ENCODE results near the gene TBC1D22B. TPM values are rescaled to one million over a fixed set of nuclear protein-coding genes. Genes with fewer than 3 reads are reported as not detected.

Gene TBC1D22B
- total RNA-seq, 1 experiment from 2014 or later = 9.1 TPM

- H3K27ac ChIP-seq (ENCODE audit: low read length) = no peak overlapping the region
- ATAC-seq (no peak), DNase-seq (no peak)
- no peaks in the 10 kb centered on the region for H3K27me3 ChIP-seq (ENCODE audit: low read length)
- no peaks in the 10 kb centered on the region for H3K9me2 ChIP-seq (replicated peaks; ENCODE audit: low read length)
- no TSS peak for BruUV-seq (replicated peaks)
- no peak overlapping the region for H3K4me3 ChIP-seq (ENCODE audit: low read length)
- no peaks in the 10 kb centered on the region for H4K20me1 ChIP-seq (ENCODE audit: low read length)
- 0 out of 2 replicates have a peak, but pooled peaks cover 9% of the 10 kb centered on the region for H3K36me3 ChIP-seq (ENCODE audit: low read depth, low read length)
- H3K9ac ChIP-seq (ENCODE audit: low read length) = no peak overlapping the region
- intact Hi-C loops (cut with micrococcal nuclease) = no loop called here
- H3K4me2 ChIP-seq (ENCODE audit: low read length) = no peak overlapping the region
- H3K9me3 ChIP-seq (ENCODE audit: low read length) = no peaks in the 10 kb centered on the region
- H3K79me2 ChIP-seq (ENCODE audit: low read length) = no peaks in the 10 kb centered on the region
- POLR2A ChIA-PET (ENCODE audit: unreplicated experiment) = no interaction called here
- H3K4me1 ChIP-seq (ENCODE audit: insufficient read depth, low read length) = peaks cover 4% of the 10 kb centered on the region; the same call in 1 of the 2 replicates
- no peaks in the 10 kb centered on the region for H3F3A ChIP-seq (ENCODE audit: low read length, unreplicated experiment)
- TF ChIP-seq EZH2phosphoT487 (IDR thresholded peaks at IDR 0.05; ENCODE audit: borderline replicate concordance, low read length) (no peak), CTCF (conservative IDR thresholded peaks at IDR 0.05; ENCODE audit: low read depth, low read length) (no peak), EZH2 (IDR thresholded peaks at IDR 0.05; ENCODE audit: low read length, unreplicated experiment) (no peak)
- no peak overlapping the region for H2AFZ ChIP-seq (ENCODE audit: low read length)
- CTCF ChIA-PET = no interaction called here
Observed at GRCh38 chr6:37309046-37309445, 51.5 kb downstream of the TBC1D22B start.

- ChIA-PET POLR2A (ENCODE audit: unreplicated experiment) (no interaction called here), CTCF (no interaction called here)
- Histone ChIP-seq H3K4me1 (ENCODE audit: insufficient read depth, low read length) (peaks cover 4% of the 10 kb centered on the region; the same call in 1 of the 2 replicates), H4K20me1 (ENCODE audit: low read length) (no peaks in the 10 kb centered on the region), H2AFZ (ENCODE audit: low read length) (no peak overlapping the region), H3K36me3 (ENCODE audit: low read depth, low read length) (0 out of 2 replicates have a peak, but pooled peaks cover 4% of the 10 kb centered on the region), H3K9me3 (ENCODE audit: low read length) (no peaks in the 10 kb centered on the region), H3K4me2 (ENCODE audit: low read length) (no peak overlapping the region), H3K9ac (ENCODE audit: low read length) (no peak overlapping the region), H3K27ac (ENCODE audit: low read length) (no peak overlapping the region), H3K79me2 (ENCODE audit: low read length) (no peaks in the 10 kb centered on the region), H3F3A (ENCODE audit: low read length, unreplicated experiment) (no peaks in the 10 kb centered on the region), H3K27me3 (ENCODE audit: low read length) (no peaks in the 10 kb centered on the region), H3K4me3 (ENCODE audit: low read length) (no peak overlapping the region), H3K9me2 (replicated peaks; ENCODE audit: low read length) (no peaks in the 10 kb centered on the region)
- intact Hi-C loops (cut with micrococcal nuclease) = no loop called here
- no peak for ATAC-seq
- TF ChIP-seq EZH2phosphoT487 (IDR thresholded peaks at IDR 0.05; ENCODE audit: borderline replicate concordance, low read length) (no peak), CTCF (conservative IDR thresholded peaks at IDR 0.05; ENCODE audit: low read depth, low read length) (no peak), EZH2 (IDR thresholded peaks at IDR 0.05; ENCODE audit: low read length, unreplicated experiment) (no peak)
- DNase-seq = no peak
- BruUV-seq (replicated peaks) = no TSS peak
Observed at GRCh38 chr6:37309692-37310091, 52.1 kb downstream of the TBC1D22B start.

- H2AFZ ChIP-seq (ENCODE audit: low read length) = no peak overlapping the region
- intact Hi-C loops (cut with micrococcal nuclease) = no loop called here
- ATAC-seq = no peak
- H3F3A ChIP-seq (ENCODE audit: low read length, unreplicated experiment) = no peaks in the 10 kb centered on the region
- peaks cover 4% of the 10 kb centered on the region; the same call in 1 of the 2 replicates for H3K4me1 ChIP-seq (ENCODE audit: insufficient read depth, low read length)
- ChIA-PET POLR2A (ENCODE audit: unreplicated experiment) (no interaction called here), CTCF (interaction anchor here (0.5 kb wide), 1 partner anchor 13 kb away, joined by 3 read pairs; no protein-coding TSS in a partner anchor)
- no peaks in the 10 kb centered on the region for H4K20me1 ChIP-seq (ENCODE audit: low read length)
- DNase-seq = no peak
- no peaks in the 10 kb centered on the region for H3K9me3 ChIP-seq (ENCODE audit: low read length)
- H3K27me3 ChIP-seq (ENCODE audit: low read length) = no peaks in the 10 kb centered on the region
- no peak overlapping the region for H3K9ac ChIP-seq (ENCODE audit: low read length)
- no peak overlapping the region for H3K27ac ChIP-seq (ENCODE audit: low read length)
- no peaks in the 10 kb centered on the region for H3K79me2 ChIP-seq (ENCODE audit: low read length)
- no peak overlapping the region for H3K4me2 ChIP-seq (ENCODE audit: low read length)
- 0 out of 2 replicates have a peak, but pooled peaks cover 7% of the 10 kb centered on the region for H3K36me3 ChIP-seq (ENCODE audit: low read depth, low read length)
- no peaks in the 10 kb centered on the region for H3K9me2 ChIP-seq (replicated peaks; ENCODE audit: low read length)
- H3K4me3 ChIP-seq (ENCODE audit: low read length) = no peak overlapping the region
- TF ChIP-seq EZH2 (IDR thresholded peaks at IDR 0.05; ENCODE audit: low read length, unreplicated experiment) (no peak), CTCF (conservative IDR thresholded peaks at IDR 0.05; ENCODE audit: low read depth, low read length) (no peak), EZH2phosphoT487 (IDR thresholded peaks at IDR 0.05; ENCODE audit: borderline replicate concordance, low read length) (no peak)
- BruUV-seq (replicated peaks) = no TSS peak
Observed at GRCh38 chr6:37310966-37311365, 53.4 kb downstream of the TBC1D22B start.

Measured in PC-3 (cell line).